ENCODE results near the gene HECTD1. TPM values are rescaled to one million over a fixed set of nuclear protein-coding genes. Genes with fewer than 3 reads are reported as not detected.
A peak's percentile ranks its signal among the peaks of the same experiment; 100 is the strongest.

HECTD1 gene
- total and polyA plus RNA-seq, 9 of the 15 experiments (the other 6 are each of a cell fraction or from before 2014, with no cell fraction given), result 27.9 to 111 (median 78.1) TPM

DNA sequence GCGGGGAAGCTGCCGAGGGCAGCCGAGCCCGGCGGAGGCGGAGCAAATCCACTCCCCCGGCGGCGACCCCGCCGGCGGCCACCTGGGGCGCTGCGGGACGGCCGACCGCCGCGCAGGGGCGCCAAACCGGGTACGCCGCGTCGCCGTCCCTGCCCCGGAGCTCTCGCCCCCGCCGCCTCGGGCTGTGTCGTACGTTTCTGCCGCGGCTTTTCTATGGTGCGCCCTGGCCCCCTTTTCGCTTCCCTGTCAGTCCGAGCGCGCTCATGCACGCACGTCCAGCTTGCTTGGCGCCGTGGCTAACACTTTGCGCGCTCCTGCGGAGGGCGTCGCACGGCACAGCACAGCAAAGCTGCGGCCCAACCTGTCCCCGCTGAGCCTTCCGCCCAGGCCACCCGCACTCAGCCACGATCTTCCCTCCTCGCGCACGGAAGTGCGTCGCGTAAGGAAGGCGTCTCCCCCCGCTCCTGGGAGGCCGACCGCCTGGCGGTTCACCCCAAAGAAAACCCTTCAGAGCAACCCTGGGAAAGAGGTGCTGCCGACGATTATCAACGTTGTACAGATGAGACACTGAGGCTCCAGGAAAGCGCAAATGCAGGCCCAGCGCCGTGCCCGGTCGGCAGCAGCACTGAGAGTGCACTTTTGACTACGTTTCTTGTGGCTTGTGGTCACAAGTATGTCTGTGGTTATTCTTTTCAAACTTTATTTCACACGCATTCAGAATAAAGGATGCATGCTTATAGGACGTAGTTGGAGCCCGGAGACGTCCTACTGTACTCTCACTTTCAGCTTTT is at the start of gene HECTD1 (continued):
- TF ChIP-seq, protein P1, sequence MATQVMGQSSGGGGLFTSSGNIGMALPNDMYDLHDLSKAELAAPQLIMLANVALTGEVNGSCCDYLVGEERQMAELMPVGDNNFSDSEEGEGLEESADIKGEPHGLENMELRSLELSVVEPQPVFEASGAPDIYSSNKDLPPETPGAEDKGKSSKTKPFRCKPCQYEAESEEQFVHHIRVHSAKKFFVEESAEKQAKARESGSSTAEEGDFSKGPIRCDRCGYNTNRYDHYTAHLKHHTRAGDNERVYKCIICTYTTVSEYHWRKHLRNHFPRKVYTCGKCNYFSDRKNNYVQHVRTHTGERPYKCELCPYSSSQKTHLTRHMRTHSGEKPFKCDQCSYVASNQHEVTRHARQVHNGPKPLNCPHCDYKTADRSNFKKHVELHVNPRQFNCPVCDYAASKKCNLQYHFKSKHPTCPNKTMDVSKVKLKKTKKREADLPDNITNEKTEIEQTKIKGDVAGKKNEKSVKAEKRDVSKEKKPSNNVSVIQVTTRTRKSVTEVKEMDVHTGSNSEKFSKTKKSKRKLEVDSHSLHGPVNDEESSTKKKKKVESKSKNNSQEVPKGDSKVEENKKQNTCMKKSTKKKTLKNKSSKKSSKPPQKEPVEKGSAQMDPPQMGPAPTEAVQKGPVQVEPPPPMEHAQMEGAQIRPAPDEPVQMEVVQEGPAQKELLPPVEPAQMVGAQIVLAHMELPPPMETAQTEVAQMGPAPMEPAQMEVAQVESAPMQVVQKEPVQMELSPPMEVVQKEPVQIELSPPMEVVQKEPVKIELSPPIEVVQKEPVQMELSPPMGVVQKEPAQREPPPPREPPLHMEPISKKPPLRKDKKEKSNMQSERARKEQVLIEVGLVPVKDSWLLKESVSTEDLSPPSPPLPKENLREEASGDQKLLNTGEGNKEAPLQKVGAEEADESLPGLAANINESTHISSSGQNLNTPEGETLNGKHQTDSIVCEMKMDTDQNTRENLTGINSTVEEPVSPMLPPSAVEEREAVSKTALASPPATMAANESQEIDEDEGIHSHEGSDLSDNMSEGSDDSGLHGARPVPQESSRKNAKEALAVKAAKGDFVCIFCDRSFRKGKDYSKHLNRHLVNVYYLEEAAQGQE (IDR thresholded peaks at IDR 0.05; ENCODE audit: borderline replicate concordance), result no peak
- TF ChIP-seq, protein P1 (CRISPR knock-in tag; IDR thresholded peaks at IDR 0.05; ENCODE audit: low read depth), result 0 out of 2 replicates have a peak, but pooled peaks have one; percentile 44
- 0 out of 2 replicates have a peak, but pooled peaks have one; percentile 35 for TF ChIP-seq ZNF143 (CRISPR knock-in tag; IDR thresholded peaks at IDR 0.05)
- TF ChIP-seq ZNF23 (CRISPR knock-in tag; IDR thresholded peaks at IDR 0.05), result no peak
- no peak for TF ChIP-seq GATAD2A (IDR thresholded peaks at IDR 0.05)
- no peak for TF ChIP-seq ZNF280B (CRISPR knock-in tag; IDR thresholded peaks at IDR 0.05)
- TF ChIP-seq ZBTB17 (CRISPR knock-in tag; IDR thresholded peaks at IDR 0.05), result peak; percentile 47; the same call in 1 of the 2 replicates
- TF ChIP-seq SRSF9 (IDR thresholded peaks at IDR 0.05; ENCODE audit: borderline replicate concordance, low read depth, low read length), result no peak
- TF ChIP-seq, protein P2, sequence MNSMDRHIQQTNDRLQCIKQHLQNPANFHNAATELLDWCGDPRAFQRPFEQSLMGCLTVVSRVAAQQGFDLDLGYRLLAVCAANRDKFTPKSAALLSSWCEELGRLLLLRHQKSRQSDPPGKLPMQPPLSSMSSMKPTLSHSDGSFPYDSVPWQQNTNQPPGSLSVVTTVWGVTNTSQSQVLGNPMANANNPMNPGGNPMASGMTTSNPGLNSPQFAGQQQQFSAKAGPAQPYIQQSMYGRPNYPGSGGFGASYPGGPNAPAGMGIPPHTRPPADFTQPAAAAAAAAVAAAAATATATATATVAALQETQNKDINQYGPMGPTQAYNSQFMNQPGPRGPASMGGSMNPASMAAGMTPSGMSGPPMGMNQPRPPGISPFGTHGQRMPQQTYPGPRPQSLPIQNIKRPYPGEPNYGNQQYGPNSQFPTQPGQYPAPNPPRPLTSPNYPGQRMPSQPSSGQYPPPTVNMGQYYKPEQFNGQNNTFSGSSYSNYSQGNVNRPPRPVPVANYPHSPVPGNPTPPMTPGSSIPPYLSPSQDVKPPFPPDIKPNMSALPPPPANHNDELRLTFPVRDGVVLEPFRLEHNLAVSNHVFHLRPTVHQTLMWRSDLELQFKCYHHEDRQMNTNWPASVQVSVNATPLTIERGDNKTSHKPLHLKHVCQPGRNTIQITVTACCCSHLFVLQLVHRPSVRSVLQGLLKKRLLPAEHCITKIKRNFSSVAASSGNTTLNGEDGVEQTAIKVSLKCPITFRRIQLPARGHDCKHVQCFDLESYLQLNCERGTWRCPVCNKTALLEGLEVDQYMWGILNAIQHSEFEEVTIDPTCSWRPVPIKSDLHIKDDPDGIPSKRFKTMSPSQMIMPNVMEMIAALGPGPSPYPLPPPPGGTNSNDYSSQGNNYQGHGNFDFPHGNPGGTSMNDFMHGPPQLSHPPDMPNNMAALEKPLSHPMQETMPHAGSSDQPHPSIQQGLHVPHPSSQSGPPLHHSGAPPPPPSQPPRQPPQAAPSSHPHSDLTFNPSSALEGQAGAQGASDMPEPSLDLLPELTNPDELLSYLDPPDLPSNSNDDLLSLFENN (IDR thresholded peaks at IDR 0.05; ENCODE audit: low read depth in 2 of 2, low read length in 2 of 2), result 0 out of 4 replicates have a peak, but pooled peaks of 1 of the 2 experiments have one; percentile 11
- peak; percentile 89 for TF ChIP-seq PHF20 (IDR thresholded peaks at IDR 0.05; ENCODE audit: partially characterized antibody)
- no peak for TF ChIP-seq IRF2 (CRISPR knock-in tag; IDR thresholded peaks at IDR 0.05)
- peak; percentile 53; the same call in 1 of the 2 replicates for TF ChIP-seq CBFB (CRISPR knock-in tag; IDR thresholded peaks at IDR 0.05)
- TF ChIP-seq, protein P3, sequence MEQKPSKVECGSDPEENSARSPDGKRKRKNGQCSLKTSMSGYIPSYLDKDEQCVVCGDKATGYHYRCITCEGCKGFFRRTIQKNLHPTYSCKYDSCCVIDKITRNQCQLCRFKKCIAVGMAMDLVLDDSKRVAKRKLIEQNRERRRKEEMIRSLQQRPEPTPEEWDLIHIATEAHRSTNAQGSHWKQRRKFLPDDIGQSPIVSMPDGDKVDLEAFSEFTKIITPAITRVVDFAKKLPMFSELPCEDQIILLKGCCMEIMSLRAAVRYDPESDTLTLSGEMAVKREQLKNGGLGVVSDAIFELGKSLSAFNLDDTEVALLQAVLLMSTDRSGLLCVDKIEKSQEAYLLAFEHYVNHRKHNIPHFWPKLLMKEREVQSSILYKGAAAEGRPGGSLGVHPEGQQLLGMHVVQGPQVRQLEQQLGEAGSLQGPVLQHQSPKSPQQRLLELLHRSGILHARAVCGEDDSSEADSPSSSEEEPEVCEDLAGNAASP (IDR thresholded peaks at IDR 0.05), result no peak

All from K562 (cell line).